PC-3 (cell line): Measurements from ENCODE around the gene RGS17. TPM values are rescaled to one million over a fixed set of nuclear protein-coding genes. Genes with fewer than 3 reads are reported as not detected.

ENCODE experiments used
- ATAC-seq: fragments of 200-7000 bp; cut with Tn5 transposase; 2 replicates; pipeline ENCODE4 v1.9.1; 2020; ENCODE audit warnings: mild to moderate bottlenecking, moderate library complexity
- BruUV-seq: library from RNA; stranded (reverse); fragments of 400-500 nt; replicated peaks from 2 replicates; lab custom pipeline; 2021; lab: Mats Ljungman, UMichigan
- CTCF ChIA-PET: fragments of 300-600 bp; sonication (Branson Sonifier 250); formaldehyde crosslinking; loops from one replicate; lab custom pipeline; 2022; ENCODE audit warnings: antibody characterized with exemption; lab: Charles Lee
- POLR2A ChIA-PET: fragments of 300-600 bp; sonication (Branson Sonifier 250); formaldehyde crosslinking; loops from one replicate; lab custom pipeline; 2022; ENCODE audit warnings: antibody characterized with exemption; ENCODE audit not compliant: unreplicated experiment; lab: Charles Lee
- DNase-seq: peaks from one replicate; pipeline ENCODE4 v3.0.0-alpha.2; 2015
- H2AFZ ChIP-seq: fragments of 300-600 bp; sonication (generic); 2 replicates; pipeline ENCODE4 v1.6.0; 2016; ENCODE audit warnings: antibody characterized with exemption, low read length
- H3F3A ChIP-seq: fragments of 300-600 bp; sonication (generic); one replicate; pipeline ENCODE4 v1.6.0; 2017; ENCODE audit warnings: antibody characterized with exemption, low read length, control low read depth, mild to moderate bottlenecking; ENCODE audit not compliant: unreplicated experiment
- H3K27ac ChIP-seq: fragments of 300-600 bp; sonication (generic); 2 replicates; pipeline ENCODE4 v1.5.1; 2016; ENCODE audit warnings: mild to moderate bottlenecking, low read length
- H3K27me3 ChIP-seq: fragments of 300-600 bp; sonication (generic); 2 replicates; pipeline ENCODE4 v1.6.1; 2016; ENCODE audit warnings: low read length, mixed read lengths
- H3K36me3 ChIP-seq: fragments of 300-600 bp; sonication (generic); 2 replicates; pipeline ENCODE4 v1.6.1; 2016; ENCODE audit warnings: low read depth, mixed run types, low read length, mixed read lengths
- H3K4me1 ChIP-seq: fragments of 300-600 bp; sonication (generic); 2 replicates; pipeline ENCODE4 v1.5.1; 2016; ENCODE audit warnings: low read length; ENCODE audit not compliant: insufficient read depth
- H3K4me2 ChIP-seq: fragments of 300-600 bp; sonication (generic); 2 replicates; pipeline ENCODE4 v1.6.0; 2016; ENCODE audit warnings: low read length
- H3K4me3 ChIP-seq: fragments of 300-600 bp; sonication (generic); 2 replicates; pipeline ENCODE4 v1.5.1; 2016; ENCODE audit warnings: mild to moderate bottlenecking, low read length, mixed read lengths
- H3K79me2 ChIP-seq: fragments of 300-600 bp; sonication (generic); 2 replicates; pipeline ENCODE4 v1.6.1; 2017; ENCODE audit warnings: low read length, mixed read lengths
- H3K9ac ChIP-seq: fragments of 300-600 bp; sonication (generic); 2 replicates; pipeline ENCODE4 v1.6.0; 2016; ENCODE audit warnings: mild to moderate bottlenecking, low read length
- H3K9me2 ChIP-seq: fragments of 300-600 bp; sonication (generic); replicated peaks from 2 replicates; pipeline ENCODE4 v1.6.1; 2016; ENCODE audit warnings: mixed run types, low read length, mixed read lengths
- H3K9me3 ChIP-seq: fragments of 300-600 bp; sonication (generic); 2 replicates; pipeline ENCODE4 v1.6.1; 2016; ENCODE audit warnings: low read length, mixed read lengths
- H4K20me1 ChIP-seq: fragments of 300-600 bp; sonication (generic); 2 replicates; pipeline ENCODE4 v1.6.1; 2016; ENCODE audit warnings: low read length, mixed read lengths
- CTCF ChIP-seq: fragments of 300-600 bp; sonication (generic); conservative IDR thresholded peaks from 2 replicates; pipeline ENCODE4 v1.5.1; 2017; ENCODE audit warnings: antibody characterized with exemption, low read depth, mild to moderate bottlenecking, low read length
- EZH2 ChIP-seq: fragments of 300-600 bp; sonication (generic); IDR thresholded peaks from one replicate; pipeline ENCODE4 v1.6.1; 2017; ENCODE audit warnings: antibody characterized with exemption, mild to moderate bottlenecking, low read length; ENCODE audit not compliant: unreplicated experiment
- EZH2phosphoT487 ChIP-seq: fragments of 300-600 bp; sonication (generic); IDR thresholded peaks from 2 replicates; pipeline ENCODE4 v1.6.1; 2018; ENCODE audit warnings: mild to moderate bottlenecking, antibody characterized with exemption, low read length, borderline replicate concordance
- intact Hi-C: fragments of 100-400 bp; cut with micrococcal nuclease; formaldehyde crosslinking; loops from 2 replicates; pipeline ENCODE4 v1.9.0; 2023
- total RNA-seq: library from RNA; depleted of rRNA; stranded (reverse); fragments of >200 nt; gene quantifications from 2 replicates; pipeline ENCODE4 v1.2.3, GENCODE V29; 2014

Gene RGS17
- total RNA-seq, 1 experiment from 2014 or later, result 1.4 TPM

- Histone ChIP-seq H3K9me3 (no peaks in the 10 kb centered on the region), H3K4me1 (peaks cover 29% of the 10 kb centered on the region), H3K9me2 (no peaks in the 10 kb centered on the region), H3F3A (no peaks in the 10 kb centered on the region), H3K79me2 (no peaks in the 10 kb centered on the region), H2AFZ (no peak overlapping the region), H3K36me3 (no peaks in the 10 kb centered on the region), H3K4me2 (no peak overlapping the region), H4K20me1 (no peaks in the 10 kb centered on the region), H3K9ac (no peak overlapping the region), H3K27me3 (no peaks in the 10 kb centered on the region), H3K27ac (no peak overlapping the region), H3K4me3 (no peak overlapping the region)
- no peak for DNase-seq
- ChIA-PET POLR2A (no interaction called here), CTCF (no interaction called here)
- intact Hi-C loops, result no loop called here
- BruUV-seq, result no TSS peak
- TF ChIP-seq EZH2 (no peak), CTCF (no peak), EZH2phosphoT487 (no peak)
- no peak for ATAC-seq
Observed at GRCh38 chr6:153045271-153045670, 85.8 kb downstream of the RGS17 start.

- POLR2A ChIA-PET, result no interaction called here
- Histone ChIP-seq H3K9me3 (no peaks in the 10 kb centered on the region), H3K9ac (no peak overlapping the region), H3K27ac (peak overlapping the region; percentile 72), H3K27me3 (no peaks in the 10 kb centered on the region), H2AFZ (no peak overlapping the region), H3K4me1 (peaks cover 29% of the 10 kb centered on the region), H3K4me3 (no peak overlapping the region), H3K4me2 (peak overlapping the region; percentile 58), H3F3A (no peaks in the 10 kb centered on the region), H3K36me3 (no peaks in the 10 kb centered on the region), H4K20me1 (no peaks in the 10 kb centered on the region), H3K79me2 (no peaks in the 10 kb centered on the region), H3K9me2 (no peaks in the 10 kb centered on the region)
- no peak for TF ChIP-seq EZH2phosphoT487
- no peak for TF ChIP-seq EZH2
- no peak for TF ChIP-seq CTCF
- BruUV-seq, result no TSS peak
- CTCF ChIA-PET, result interaction anchor here (1.1 kb wide), 1 partner anchor 13 kb away, joined by 3 read pairs; no protein-coding TSS in a partner anchor
- DNase-seq (peak; percentile 73), ATAC-seq (peak; percentile 82)
- intact Hi-C loops, result no loop called here
Observed at GRCh38 chr6:153044295-153044694, 86.8 kb downstream of the RGS17 start.

- Histone ChIP-seq H3K4me3 (0 out of 2 replicates have a peak overlapping the region, but pooled peaks have one; percentile 28), H2AFZ (no peak overlapping the region), H3K4me1 (peaks cover 30% of the 10 kb centered on the region), H3K79me2 (no peaks in the 10 kb centered on the region), H3K27ac (peak overlapping the region; percentile 72), H3K4me2 (peak overlapping the region; percentile 58), H3K36me3 (no peaks in the 10 kb centered on the region), H3K9me2 (no peaks in the 10 kb centered on the region), H3K9me3 (no peaks in the 10 kb centered on the region), H4K20me1 (no peaks in the 10 kb centered on the region), H3F3A (no peaks in the 10 kb centered on the region), H3K27me3 (no peaks in the 10 kb centered on the region), H3K9ac (no peak overlapping the region)
- DNase-seq, result no peak
- ChIA-PET POLR2A (no interaction called here), CTCF (interaction anchor here (1.1 kb wide), 1 partner anchor 12 kb away, joined by 3 read pairs; no protein-coding TSS in a partner anchor)
- intact Hi-C loops, result no loop called here
- BruUV-seq, result no TSS peak
- peak; percentile 18; the same call in 1 of the 2 replicates for ATAC-seq
- TF ChIP-seq EZH2phosphoT487 (no peak), CTCF (no peak), EZH2 (no peak)
Observed at GRCh38 chr6:153043719-153044118, 87.4 kb downstream of the RGS17 start.
